K562 (cell line): ENCODE measurements around the gene NUP43. TPM values are rescaled to one million over a fixed set of nuclear protein-coding genes. Genes with fewer than 3 reads are reported as not detected.

Experiments
- E2F3 ChIP-seq: fragments of 250-450 bp; sonication (Bioruptor Pico); IDR thresholded peaks from 2 replicates; pipeline ENCODE4 v1.4.0; 2020; ENCODE audit warnings: mild to moderate bottlenecking
- EGR1 ChIP-seq: fragments of 450-650 bp; conservative IDR thresholded peaks from 2 replicates; pipeline ENCODE4 v1.6.1; 2017; ENCODE audit warnings: mild to moderate bottlenecking
- GTF3C2 ChIP-seq: IDR thresholded peaks from 3 replicates; pipeline ENCODE4 v1.6.1; 2011; ENCODE audit warnings: borderline replicate concordance, mild to moderate bottlenecking, moderate library complexity; ENCODE audit not compliant: insufficient read length; ENCODE audit errors: extremely low read depth
- KAT7 ChIP-seq: sonication (generic); formaldehyde crosslinking; IDR thresholded peaks from 2 replicates; pipeline ENCODE4 v1.8.0; 2022; ENCODE audit warnings: missing genetic modification reagents, mild to moderate bottlenecking, borderline replicate concordance
- PREB ChIP-seq: sonication (generic); formaldehyde crosslinking; IDR thresholded peaks from 2 replicates; pipeline ENCODE4 v1.8.1; 2023; ENCODE audit warnings: mild to moderate bottlenecking, missing genetic modification reagents
- SOX6 ChIP-seq: fragments of 450-650 bp; IDR thresholded peaks from 2 replicates; pipeline ENCODE4 v1.6.1; 2014; ENCODE audit warnings: mild to moderate bottlenecking
- TCF3 ChIP-seq: sonication (generic); formaldehyde crosslinking; IDR thresholded peaks from 2 replicates; pipeline ENCODE4 v1.4.0; 2020; ENCODE audit warnings: mild to moderate bottlenecking, missing genetic modification reagents
- ZFP1 ChIP-seq: fragments of 450-650 bp; formaldehyde crosslinking; IDR thresholded peaks from 2 replicates; pipeline ENCODE4 v1.4.0; 2020; ENCODE audit warnings: mild to moderate bottlenecking, mixed read lengths
- ZNF274 ChIP-seq: IDR thresholded peaks from 2 replicates; pipeline ENCODE4 v1.6.1; 2011; ENCODE audit warnings: low read depth, mild to moderate bottlenecking, low read length, moderate library complexity, borderline replicate concordance
- ZNF583 ChIP-seq: fragments of 250-450 bp; sonication (Bioruptor Pico); IDR thresholded peaks from 2 replicates; pipeline ENCODE4 v1.4.0; 2020
- polyA plus RNA-seq, 8 experiments: library from polyadenylated mRNA; depleted of rRNA in 4 of 8; stranded (reverse) in 5 of 8; unstranded in 3 of 8; fragments of >200 nt; fragmentation: Nextera tagmentation in 2 of 8; fragmentation: Illumina TruSeq in 1 of 8; extraction: Ambion mirVana in 2 of 8; extraction: Trizol in 1 of 8; gene quantifications; 2 replicates each; pipeline versions ENCODE4 v1.2.1 to v1.2.3, GENCODE V29; 2011 to 2014; ENCODE audit warnings: inconsistent platforms in 1 of 8, missing spikeins in 1 of 8
- total RNA-seq, 7 experiments: library from RNA; depleted of rRNA in 6 of 7; stranded (reverse); fragments of >200 nt in 6 of 7; fragmentation: Illumina TruSeq in 2 of 7; extraction: Trizol in 2 of 7; gene quantifications; 2 replicates each; pipeline versions ENCODE4 v1.2.1 to v1.2.3, GENCODE V29; 2011 to 2021; ENCODE audit warnings: low replicate concordance in 1 of 7
- TF ChIP-seq, protein P1 (sequence below), 2 experiments: IDR thresholded peaks; 2 replicates each; pipeline ENCODE4 v1.6.1; 2011; ENCODE audit warnings: borderline replicate concordance in 1 of 2, control low read depth in 1 of 2, low read depth in 1 of 2, low read length in 1 of 2, mild to moderate bottlenecking in 1 of 2, mixed read lengths in 1 of 2, moderate library complexity in 1 of 2; ENCODE audit not compliant: insufficient read depth in 1 of 2, insufficient read length in 1 of 2, poor library complexity in 1 of 2, severe bottlenecking in 1 of 2; ENCODE audit errors: extremely low read depth in 1 of 2
- TF ChIP-seq, protein P2 (sequence below): sonication (generic); formaldehyde crosslinking; IDR thresholded peaks from 2 replicates; pipeline ENCODE4 v1.8.0; 2023; ENCODE audit warnings: mild to moderate bottlenecking, missing genetic modification reagents
- TF ChIP-seq, protein P3 (sequence below): fragments of 250-450 bp; sonication (Bioruptor Pico); IDR thresholded peaks from 2 replicates; pipeline ENCODE4 v1.8.0; 2021; ENCODE audit warnings: moderate library complexity, mild to moderate bottlenecking, inconsistent platforms
- TF ChIP-seq, protein P4 (sequence below): sonication (generic); formaldehyde crosslinking; IDR thresholded peaks from 2 replicates; pipeline ENCODE4 v1.5.0; 2020; ENCODE audit warnings: missing genetic modification reagents
- TF ChIP-seq, protein P5 (sequence below): sonication (generic); formaldehyde crosslinking; IDR thresholded peaks from 2 replicates; pipeline ENCODE4 v1.8.0; 2022; ENCODE audit warnings: missing genetic modification reagents, mild to moderate bottlenecking, moderate library complexity, borderline replicate concordance

NUP43 gene
- total and polyA plus RNA-seq, 9 of the 15 experiments (the other 6 are each of a cell fraction or from before 2014, with no cell fraction given): 28.9 to 136 (median 67.4) TPM

DNA sequence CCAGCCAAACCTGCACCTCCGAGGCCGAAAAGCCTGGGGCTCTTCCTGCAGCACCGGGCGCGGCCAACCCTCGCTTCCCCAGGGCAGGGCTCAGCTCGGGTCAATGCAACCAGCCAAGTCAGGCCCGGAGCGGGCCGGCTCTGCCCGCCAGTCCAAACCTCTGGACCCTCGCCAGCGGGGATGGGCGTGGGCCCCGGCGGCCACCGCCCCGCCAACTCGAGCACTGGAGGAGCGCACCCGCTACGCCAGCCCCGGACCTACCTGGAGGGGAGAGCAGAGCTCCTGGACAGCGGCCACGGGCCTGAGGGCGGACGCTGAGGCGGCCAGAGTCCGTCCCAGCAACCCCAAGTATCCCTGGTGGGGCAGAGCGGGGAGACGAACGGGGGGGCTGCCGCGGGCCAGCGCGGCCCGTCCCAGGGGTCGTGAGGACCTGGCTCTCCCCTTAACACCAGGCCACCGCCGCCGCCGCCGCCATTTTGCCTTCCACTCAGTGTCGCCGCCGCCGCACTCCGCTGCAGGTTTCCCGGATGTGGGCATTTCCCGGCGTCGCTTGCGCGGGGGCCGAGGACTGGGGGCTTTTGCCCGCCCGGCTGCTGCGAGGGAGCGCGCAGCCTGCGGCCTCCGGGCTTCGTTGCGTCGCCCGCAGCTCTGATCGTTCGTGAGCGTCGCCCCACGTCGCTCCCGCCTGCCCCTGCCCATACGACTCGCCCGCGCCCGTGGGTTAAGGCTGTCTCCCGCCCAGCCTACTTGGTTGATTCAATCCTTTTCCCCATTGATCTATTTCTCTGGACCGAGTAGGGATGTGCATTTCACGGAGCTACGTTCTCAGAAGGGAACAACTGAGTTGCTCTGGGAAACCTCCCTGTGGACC lies 28.5 kb downstream of the NUP43 start, which contains the start of gene LATS1 (continued):
- TF ChIP-seq, protein P1, sequence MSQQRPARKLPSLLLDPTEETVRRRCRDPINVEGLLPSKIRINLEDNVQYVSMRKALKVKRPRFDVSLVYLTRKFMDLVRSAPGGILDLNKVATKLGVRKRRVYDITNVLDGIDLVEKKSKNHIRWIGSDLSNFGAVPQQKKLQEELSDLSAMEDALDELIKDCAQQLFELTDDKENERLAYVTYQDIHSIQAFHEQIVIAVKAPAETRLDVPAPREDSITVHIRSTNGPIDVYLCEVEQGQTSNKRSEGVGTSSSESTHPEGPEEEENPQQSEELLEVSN (IDR thresholded peaks at IDR 0.05; ENCODE audit: borderline replicate concordance in 1 of 2, extremely low read depth in 1 of 2, insufficient read depth in 1 of 2, insufficient read length in 1 of 2, low read depth in 1 of 2, low read length in 1 of 2, poor library complexity in 1 of 2, severe bottlenecking in 1 of 2): peak; percentile 93 to 97
- TF ChIP-seq, protein P2, sequence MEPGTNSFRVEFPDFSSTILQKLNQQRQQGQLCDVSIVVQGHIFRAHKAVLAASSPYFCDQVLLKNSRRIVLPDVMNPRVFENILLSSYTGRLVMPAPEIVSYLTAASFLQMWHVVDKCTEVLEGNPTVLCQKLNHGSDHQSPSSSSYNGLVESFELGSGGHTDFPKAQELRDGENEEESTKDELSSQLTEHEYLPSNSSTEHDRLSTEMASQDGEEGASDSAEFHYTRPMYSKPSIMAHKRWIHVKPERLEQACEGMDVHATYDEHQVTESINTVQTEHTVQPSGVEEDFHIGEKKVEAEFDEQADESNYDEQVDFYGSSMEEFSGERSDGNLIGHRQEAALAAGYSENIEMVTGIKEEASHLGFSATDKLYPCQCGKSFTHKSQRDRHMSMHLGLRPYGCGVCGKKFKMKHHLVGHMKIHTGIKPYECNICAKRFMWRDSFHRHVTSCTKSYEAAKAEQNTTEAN (CRISPR knock-in tag): peak; percentile 32; the same call in 1 of the 2 replicates
- TF ChIP-seq, protein P3, sequence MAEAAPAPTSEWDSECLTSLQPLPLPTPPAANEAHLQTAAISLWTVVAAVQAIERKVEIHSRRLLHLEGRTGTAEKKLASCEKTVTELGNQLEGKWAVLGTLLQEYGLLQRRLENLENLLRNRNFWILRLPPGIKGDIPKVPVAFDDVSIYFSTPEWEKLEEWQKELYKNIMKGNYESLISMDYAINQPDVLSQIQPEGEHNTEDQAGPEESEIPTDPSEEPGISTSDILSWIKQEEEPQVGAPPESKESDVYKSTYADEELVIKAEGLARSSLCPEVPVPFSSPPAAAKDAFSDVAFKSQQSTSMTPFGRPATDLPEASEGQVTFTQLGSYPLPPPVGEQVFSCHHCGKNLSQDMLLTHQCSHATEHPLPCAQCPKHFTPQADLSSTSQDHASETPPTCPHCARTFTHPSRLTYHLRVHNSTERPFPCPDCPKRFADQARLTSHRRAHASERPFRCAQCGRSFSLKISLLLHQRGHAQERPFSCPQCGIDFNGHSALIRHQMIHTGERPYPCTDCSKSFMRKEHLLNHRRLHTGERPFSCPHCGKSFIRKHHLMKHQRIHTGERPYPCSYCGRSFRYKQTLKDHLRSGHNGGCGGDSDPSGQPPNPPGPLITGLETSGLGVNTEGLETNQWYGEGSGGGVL: no peak
- TF ChIP-seq ZFP1 (CRISPR knock-in tag) (no peak; the same call in 1 of the 2 replicates), GTF3C2 (no peak), EGR1 (peak; percentile 63), TCF3 (no peak), ZNF583 (CRISPR knock-in tag) (peak; percentile 55; the same call in 1 of the 2 replicates), ZNF274 (no peak), SOX6 (0 out of 2 replicates have a peak, but pooled peaks have one; percentile 55), PREB (no peak), KAT7 (CRISPR knock-in tag) (peak; percentile 94), E2F3 (CRISPR knock-in tag) (no peak; the same call in 1 of the 2 replicates)
- TF ChIP-seq, protein P4, sequence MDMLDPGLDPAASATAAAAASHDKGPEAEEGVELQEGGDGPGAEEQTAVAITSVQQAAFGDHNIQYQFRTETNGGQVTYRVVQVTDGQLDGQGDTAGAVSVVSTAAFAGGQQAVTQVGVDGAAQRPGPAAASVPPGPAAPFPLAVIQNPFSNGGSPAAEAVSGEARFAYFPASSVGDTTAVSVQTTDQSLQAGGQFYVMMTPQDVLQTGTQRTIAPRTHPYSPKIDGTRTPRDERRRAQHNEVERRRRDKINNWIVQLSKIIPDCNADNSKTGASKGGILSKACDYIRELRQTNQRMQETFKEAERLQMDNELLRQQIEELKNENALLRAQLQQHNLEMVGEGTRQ (CRISPR knock-in tag): peak; percentile 29; the same call in 1 of the 2 replicates
- TF ChIP-seq, protein P5, sequence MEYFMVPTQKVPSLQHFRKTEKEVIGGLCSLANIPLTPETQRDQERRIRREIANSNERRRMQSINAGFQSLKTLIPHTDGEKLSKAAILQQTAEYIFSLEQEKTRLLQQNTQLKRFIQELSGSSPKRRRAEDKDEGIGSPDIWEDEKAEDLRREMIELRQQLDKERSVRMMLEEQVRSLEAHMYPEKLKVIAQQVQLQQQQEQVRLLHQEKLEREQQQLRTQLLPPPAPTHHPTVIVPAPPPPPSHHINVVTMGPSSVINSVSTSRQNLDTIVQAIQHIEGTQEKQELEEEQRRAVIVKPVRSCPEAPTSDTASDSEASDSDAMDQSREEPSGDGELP (CRISPR knock-in tag): peak; percentile 89
